Esophagus squamous epithelium (tissue), 4 donors: ENCODE results near the gene PNPO.

Source experiments
- POLR2A ChIP-seq, 4 donors: fragments of 450-650 bp; IDR thresholded peaks; one replicate each; pipeline ENCODE4 v1.6.1; 2017; ENCODE audit warnings: antibody characterized with exemption in 4 of 4, mild to moderate bottlenecking in 4 of 4, moderate library complexity in 3 of 4
- TF ChIP-seq, protein P1 (sequence below), 6 experiments: fragments of 450-650 bp in 4 of 6; fragments of 200-600 bp in 2 of 6; sonication (generic) in 2 of 6; IDR thresholded peaks; one replicate each; pipeline ENCODE4 v1.5.1; 2016 to 2019; ENCODE audit warnings: antibody characterized with exemption in 6 of 6, mild to moderate bottlenecking in 4 of 6, moderate library complexity in 4 of 6

GRCh38 chr17:47942568-47942967, 1.2 kb downstream of the PNPO start:
- TF ChIP-seq, protein P1, sequence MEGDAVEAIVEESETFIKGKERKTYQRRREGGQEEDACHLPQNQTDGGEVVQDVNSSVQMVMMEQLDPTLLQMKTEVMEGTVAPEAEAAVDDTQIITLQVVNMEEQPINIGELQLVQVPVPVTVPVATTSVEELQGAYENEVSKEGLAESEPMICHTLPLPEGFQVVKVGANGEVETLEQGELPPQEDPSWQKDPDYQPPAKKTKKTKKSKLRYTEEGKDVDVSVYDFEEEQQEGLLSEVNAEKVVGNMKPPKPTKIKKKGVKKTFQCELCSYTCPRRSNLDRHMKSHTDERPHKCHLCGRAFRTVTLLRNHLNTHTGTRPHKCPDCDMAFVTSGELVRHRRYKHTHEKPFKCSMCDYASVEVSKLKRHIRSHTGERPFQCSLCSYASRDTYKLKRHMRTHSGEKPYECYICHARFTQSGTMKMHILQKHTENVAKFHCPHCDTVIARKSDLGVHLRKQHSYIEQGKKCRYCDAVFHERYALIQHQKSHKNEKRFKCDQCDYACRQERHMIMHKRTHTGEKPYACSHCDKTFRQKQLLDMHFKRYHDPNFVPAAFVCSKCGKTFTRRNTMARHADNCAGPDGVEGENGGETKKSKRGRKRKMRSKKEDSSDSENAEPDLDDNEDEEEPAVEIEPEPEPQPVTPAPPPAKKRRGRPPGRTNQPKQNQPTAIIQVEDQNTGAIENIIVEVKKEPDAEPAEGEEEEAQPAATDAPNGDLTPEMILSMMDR (IDR thresholded peaks at IDR 0.05) = no peak
- no peak for TF ChIP-seq POLR2A (IDR thresholded peaks at IDR 0.05)
